GM13976 (cell line): ENCODE data around the gene NOS3.

ENCODE experiments used
- DNase-seq: peaks from one replicate; pipeline ENCODE4 v3.0.0; 2012; ENCODE audit warnings: low spot score
- in situ Hi-C: fragments of 300-500 bp; cut with MboI; formaldehyde crosslinking; loops from one replicate; pipeline ENCODE4 v1.12.0; 2022; ENCODE audit warnings: low sequenced_read_pairs, mixed read lengths, inconsistent platforms; ENCODE audit not compliant: unreplicated experiment
- TF ChIP-seq, protein P1 (sequence below): IDR thresholded peaks from 2 replicates; pipeline ENCODE4 v1.5.1; 2012; ENCODE audit warnings: borderline replicate concordance, mild to moderate bottlenecking; ENCODE audit not compliant: insufficient read depth; ENCODE audit errors: extremely low read depth, missing control alignments, control extremely low read depth

The NOS3 gene

DNA sequence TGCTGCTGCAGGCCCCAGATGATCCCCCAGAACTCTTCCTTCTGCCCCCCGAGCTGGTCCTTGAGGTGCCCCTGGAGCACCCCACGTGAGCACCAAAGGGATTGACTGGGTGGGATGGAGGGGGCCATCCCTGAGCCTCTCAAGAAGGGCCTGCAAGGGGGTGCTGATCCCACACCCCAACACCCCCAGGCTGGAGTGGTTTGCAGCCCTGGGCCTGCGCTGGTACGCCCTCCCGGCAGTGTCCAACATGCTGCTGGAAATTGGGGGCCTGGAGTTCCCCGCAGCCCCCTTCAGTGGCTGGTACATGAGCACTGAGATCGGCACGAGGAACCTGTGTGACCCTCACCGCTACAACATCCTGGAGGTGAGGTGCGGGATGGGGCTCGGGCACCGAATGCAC is 8.2 kb downstream of the NOS3 start:
- no peak for DNase-seq
- TF ChIP-seq, protein P1, sequence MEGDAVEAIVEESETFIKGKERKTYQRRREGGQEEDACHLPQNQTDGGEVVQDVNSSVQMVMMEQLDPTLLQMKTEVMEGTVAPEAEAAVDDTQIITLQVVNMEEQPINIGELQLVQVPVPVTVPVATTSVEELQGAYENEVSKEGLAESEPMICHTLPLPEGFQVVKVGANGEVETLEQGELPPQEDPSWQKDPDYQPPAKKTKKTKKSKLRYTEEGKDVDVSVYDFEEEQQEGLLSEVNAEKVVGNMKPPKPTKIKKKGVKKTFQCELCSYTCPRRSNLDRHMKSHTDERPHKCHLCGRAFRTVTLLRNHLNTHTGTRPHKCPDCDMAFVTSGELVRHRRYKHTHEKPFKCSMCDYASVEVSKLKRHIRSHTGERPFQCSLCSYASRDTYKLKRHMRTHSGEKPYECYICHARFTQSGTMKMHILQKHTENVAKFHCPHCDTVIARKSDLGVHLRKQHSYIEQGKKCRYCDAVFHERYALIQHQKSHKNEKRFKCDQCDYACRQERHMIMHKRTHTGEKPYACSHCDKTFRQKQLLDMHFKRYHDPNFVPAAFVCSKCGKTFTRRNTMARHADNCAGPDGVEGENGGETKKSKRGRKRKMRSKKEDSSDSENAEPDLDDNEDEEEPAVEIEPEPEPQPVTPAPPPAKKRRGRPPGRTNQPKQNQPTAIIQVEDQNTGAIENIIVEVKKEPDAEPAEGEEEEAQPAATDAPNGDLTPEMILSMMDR: no peak
- in situ Hi-C loops: no loop called here

DNA sequence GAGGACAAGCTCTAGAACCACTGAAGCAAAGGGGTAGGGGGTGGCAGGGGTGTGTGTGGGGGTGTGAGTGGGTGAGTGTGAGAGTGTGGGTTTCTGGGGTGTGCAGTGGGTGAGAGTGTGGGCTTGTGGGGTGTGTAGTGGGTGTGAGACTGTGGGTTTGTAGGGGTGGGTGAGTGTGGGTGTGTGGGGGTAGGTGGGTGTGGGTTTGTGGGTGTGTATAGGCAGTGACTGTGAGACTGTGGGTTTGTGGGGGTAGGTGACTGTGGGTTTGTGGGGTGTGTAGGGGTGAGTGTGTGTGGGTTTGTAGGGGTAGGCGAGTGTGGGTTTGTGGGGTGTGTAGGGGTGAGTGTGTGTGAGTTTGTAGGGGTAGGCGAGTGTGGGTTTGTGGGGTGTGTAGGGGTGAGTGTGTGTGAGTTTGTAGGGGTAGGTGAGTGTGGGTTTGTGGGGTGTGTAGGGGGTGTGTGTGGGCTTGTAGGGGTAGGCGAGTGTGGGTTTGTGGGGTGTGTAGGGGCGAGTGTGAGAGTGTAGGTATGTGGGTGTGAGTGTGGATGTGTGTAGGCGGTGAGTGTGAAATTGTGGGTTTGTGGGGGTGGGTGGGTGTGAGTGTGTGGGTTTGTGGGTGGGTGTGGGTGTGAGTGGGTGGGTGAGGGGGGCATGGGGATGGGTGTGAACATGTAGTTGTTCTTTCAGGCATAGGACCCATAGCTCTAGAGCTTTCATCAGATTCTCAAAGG is 8.8 kb downstream of the NOS3 start:
- in situ Hi-C loops: no loop called here
- no peak for DNase-seq
- TF ChIP-seq, protein P1: no peak

DNA sequence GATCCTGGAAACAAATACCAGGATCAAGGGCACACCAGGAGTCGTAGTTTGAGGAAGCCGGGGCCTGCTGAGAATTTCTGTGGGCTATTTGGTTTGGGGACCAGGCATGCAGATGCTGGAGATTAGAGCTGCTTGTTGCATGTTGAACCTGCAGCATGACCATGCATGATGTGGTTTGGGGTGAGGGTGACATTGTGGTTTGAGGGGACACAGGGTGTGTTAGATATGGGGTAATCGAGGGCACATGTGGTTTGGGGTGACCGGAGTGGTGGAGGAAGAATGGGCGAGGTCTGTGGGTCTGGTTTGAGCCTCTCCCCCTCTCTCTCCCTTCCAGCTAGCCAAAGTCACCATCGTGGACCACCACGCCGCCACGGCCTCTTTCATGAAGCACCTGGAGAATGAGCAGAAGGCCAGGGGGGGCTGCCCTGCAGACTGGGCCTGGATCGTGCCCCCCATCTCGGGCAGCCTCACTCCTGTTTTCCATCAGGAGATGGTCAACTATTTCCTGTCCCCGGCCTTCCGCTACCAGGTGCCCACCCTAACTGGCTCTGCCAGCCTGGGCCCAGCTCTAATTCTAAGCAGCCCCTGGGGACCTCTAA is 10.2 kb downstream of the NOS3 start:
- in situ Hi-C loops: no loop called here
- no peak for DNase-seq
- TF ChIP-seq, protein P1: no peak

DNA sequence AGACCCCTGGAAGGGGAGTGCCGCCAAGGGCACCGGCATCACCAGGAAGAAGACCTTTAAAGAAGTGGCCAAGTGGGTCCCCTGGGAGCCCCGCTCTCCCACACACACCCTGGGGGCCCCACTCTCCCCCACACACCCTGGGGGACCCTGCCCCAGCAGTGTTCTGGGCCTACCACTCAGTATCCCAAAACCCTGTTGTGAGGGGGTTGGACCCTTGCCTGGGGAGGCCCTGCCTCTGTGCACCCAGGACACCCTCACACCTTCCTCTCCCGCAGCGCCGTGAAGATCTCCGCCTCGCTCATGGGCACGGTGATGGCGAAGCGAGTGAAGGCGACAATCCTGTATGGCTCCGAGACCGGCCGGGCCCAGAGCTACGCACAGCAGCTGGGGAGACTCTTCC is 10.7 kb downstream of the NOS3 start:
- TF ChIP-seq, protein P1: no peak
- in situ Hi-C loops: no loop called here
- DNase-seq: no peak

GRCh38 chr7:151003572-151003971 is 12.8 kb downstream of the NOS3 start:
- no peak for DNase-seq
- TF ChIP-seq, protein P1: no peak
- in situ Hi-C loops: no loop called here

DNA sequence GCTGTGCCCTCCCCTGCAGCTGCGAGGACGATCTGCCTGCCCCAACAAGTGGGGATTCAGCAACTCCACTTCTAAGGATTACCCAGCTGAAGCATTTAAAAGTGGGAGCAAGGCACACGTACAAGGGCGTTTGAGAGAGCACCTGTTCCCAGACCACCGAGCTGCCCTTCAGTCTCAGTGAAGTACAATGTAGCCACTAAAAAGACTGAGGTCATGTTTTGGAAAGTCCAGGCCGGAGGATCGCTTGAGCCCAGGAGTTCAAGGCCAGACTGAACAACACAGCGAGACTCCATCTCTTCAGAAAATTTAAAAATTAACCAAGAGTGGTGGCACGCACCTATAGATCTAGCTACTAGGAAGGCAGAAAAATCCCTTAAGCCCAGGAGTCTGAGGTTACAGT is 14.7 kb downstream of the NOS3 start:
- in situ Hi-C loops: no loop called here
- TF ChIP-seq, protein P1: no peak

More for the DNA sequence above, 14.7 kb downstream of the NOS3 start:
- DNase-seq: no peak
